NT2/D1 (cell line): Measurements from ENCODE around the gene PRKAG2.

Experiments used
- SUZ12 ChIP-seq: IDR thresholded peaks from 2 replicates; pipeline ENCODE4 v1.6.1; 2011; ENCODE audit not compliant: insufficient read length, insufficient read depth; ENCODE audit errors: extremely low read depth
- YY1 ChIP-seq: IDR thresholded peaks from 2 replicates; pipeline ENCODE4 v1.6.1; 2011; ENCODE audit not compliant: insufficient read length, insufficient read depth

- TF ChIP-seq YY1 = no peak
- TF ChIP-seq SUZ12 = no peak
Observed at GRCh38 chr7:151813997-151814396, 62.9 kb downstream of the PRKAG2 start.
